Activated B cell treated with CpG ODN at 0.5 μM for 24 hours (primary cell): Measurements from ENCODE around the gene C1QC. TPM values are rescaled to one million over a fixed set of nuclear protein-coding genes. Genes with fewer than 3 reads are reported as not detected.

Source experiments
- ATAC-seq: fragments of 200-7000 bp; cut with Tn5 transposase; one replicate; pipeline ENCODE4 v1.10.0; 2021; ENCODE audit warnings: low read depth, mild to moderate bottlenecking, moderate library complexity
- CTCF ChIA-PET: fragments of 350-600 bp; sonication (Branson Sonifier 250); formaldehyde crosslinking; loops from one replicate; lab custom pipeline; 2021; ENCODE audit warnings: antibody characterized with exemption; lab: Charles Lee
- POLR2A ChIA-PET: fragments of 350-600 bp; sonication (Branson Sonifier 250); formaldehyde crosslinking; loops from one replicate; lab custom pipeline; 2021; ENCODE audit warnings: antibody characterized with exemption; lab: Charles Lee
- DNase-seq: peaks from one replicate; pipeline ENCODE4 v3.0.0; 2022
- H3K27ac Mint-ChIP-seq: one replicate; pipeline ENCODE4 v1.8.0; 2020; ENCODE audit warnings: mixed read lengths
- H3K27me3 Mint-ChIP-seq: one replicate; pipeline ENCODE4 v1.8.0; 2021; ENCODE audit warnings: mixed read lengths
- H3K36me3 Mint-ChIP-seq: one replicate; pipeline ENCODE4 v1.8.0; 2021; ENCODE audit warnings: low read depth, mixed read lengths
- H3K4me1 Mint-ChIP-seq: one replicate; pipeline ENCODE4 v1.8.0; 2021; ENCODE audit warnings: mixed read lengths
- H3K4me3 Mint-ChIP-seq: one replicate; pipeline ENCODE4 v1.8.0; 2020; ENCODE audit warnings: mild to moderate bottlenecking, mixed read lengths
- H3K9me3 Mint-ChIP-seq: one replicate; pipeline ENCODE4 v1.8.0; 2020; ENCODE audit warnings: mixed read lengths
- CTCF ChIP-seq: fragments of 200-600 bp; IDR thresholded peaks from one replicate; pipeline ENCODE4 v1.8.0; 2022; ENCODE audit warnings: antibody characterized with exemption, mild to moderate bottlenecking
- intact Hi-C: fragments of 100-400 bp; cut with micrococcal nuclease; formaldehyde crosslinking; loops from one replicate; pipeline ENCODE4 v1.15.1; 2024
- total RNA-seq: library from RNA; stranded (reverse); gene quantifications from 2 replicates; pipeline ENCODE4 v1.2.3, GENCODE V29; 2022

C1QC gene
- total RNA-seq, 1 donor from 2014 or later, result not detected

GRCh38 chr1:22677931-22678896 lies 34.8 kb downstream of the C1QC start:
- TF ChIP-seq CTCF, result no peak
- ChIA-PET CTCF (no interaction called here), POLR2A (no interaction called here)
- no peaks in the 10 kb centered on the region for H3K4me1 Mint-ChIP-seq
- no peak overlapping the region for H3K27ac Mint-ChIP-seq
- ATAC-seq (no peak), DNase-seq (no peak)
- no peak overlapping the region for H3K4me3 Mint-ChIP-seq
- no peaks in the 10 kb centered on the region for H3K9me3 Mint-ChIP-seq
- H3K27me3 Mint-ChIP-seq, result peaks cover 16% of the 10 kb centered on the region
- H3K36me3 Mint-ChIP-seq, result no peaks in the 10 kb centered on the region
- intact Hi-C loops, result no loop called here

- intact Hi-C loops, result no loop called here
- ChIA-PET CTCF (no interaction called here), POLR2A (no interaction called here)
- no peak for DNase-seq
- no peaks in the 10 kb centered on the region for H3K4me1 Mint-ChIP-seq
- H3K27ac Mint-ChIP-seq, result no peak overlapping the region
- H3K36me3 Mint-ChIP-seq, result no peaks in the 10 kb centered on the region
- ATAC-seq, result no peak
- TF ChIP-seq CTCF, result no peak
- no peak overlapping the region for H3K4me3 Mint-ChIP-seq
- H3K27me3 Mint-ChIP-seq, result peaks cover 20% of the 10 kb centered on the region
- no peaks in the 10 kb centered on the region for H3K9me3 Mint-ChIP-seq
Measured at GRCh38 chr1:22680726-22681125, 37.3 kb downstream of the C1QC start.

- CTCF ChIA-PET, result no interaction called here
- peaks cover 20% of the 10 kb centered on the region for H3K27me3 Mint-ChIP-seq
Measured at GRCh38 chr1:22681556-22682276, 38.3 kb downstream of the C1QC start.

GRCh38 chr1:22683547-22683946 lies 40.1 kb downstream of the C1QC start:
- DNase-seq, result no peak
- peaks cover 24% of the 10 kb centered on the region for H3K27me3 Mint-ChIP-seq
- CTCF ChIA-PET, result no interaction called here
- H3K4me1 Mint-ChIP-seq, result no peaks in the 10 kb centered on the region
- no peaks in the 10 kb centered on the region for H3K36me3 Mint-ChIP-seq
- ATAC-seq, result no peak
- no peak overlapping the region for H3K4me3 Mint-ChIP-seq
- intact Hi-C loops, result no loop called here
- no peaks in the 10 kb centered on the region for H3K9me3 Mint-ChIP-seq
- TF ChIP-seq CTCF, result no peak
- no peak overlapping the region for H3K27ac Mint-ChIP-seq
- POLR2A ChIA-PET, result no interaction called here

More at GRCh38 chr1:22681556-22682276, 38.3 kb downstream of the C1QC start:
- no peak overlapping the region for H3K4me3 Mint-ChIP-seq
- H3K36me3 Mint-ChIP-seq, result no peaks in the 10 kb centered on the region
- no peak overlapping the region for H3K27ac Mint-ChIP-seq
- H3K9me3 Mint-ChIP-seq, result no peaks in the 10 kb centered on the region
- no peak for TF ChIP-seq CTCF
- POLR2A ChIA-PET, result no interaction called here
- ATAC-seq, result no peak
- H3K4me1 Mint-ChIP-seq, result no peaks in the 10 kb centered on the region
- intact Hi-C loops, result no loop called here
- no peak for DNase-seq

GRCh38 chr1:22685591-22686059 lies 42.2 kb downstream of the C1QC start:
- Mint-ChIP-seq H3K4me3 (no peak overlapping the region), H3K9me3 (no peaks in the 10 kb centered on the region), H3K27me3 (peaks cover 26% of the 10 kb centered on the region), H3K36me3 (no peaks in the 10 kb centered on the region), H3K27ac (no peak overlapping the region), H3K4me1 (no peaks in the 10 kb centered on the region)
- ChIA-PET CTCF (no interaction called here), POLR2A (no interaction called here)
- intact Hi-C loops, result no loop called here
- no peak for ATAC-seq
- DNase-seq, result no peak
- TF ChIP-seq CTCF, result no peak
